ENCODE data around the gene HMGN5. TPM values are rescaled to one million over a fixed set of nuclear protein-coding genes. Genes with fewer than 3 reads are reported as not detected.

Gene HMGN5
- total RNA-seq, 4 donors from 2014 or later, result 0.50 to 9.3 (median 2.3) TPM

DNA sequence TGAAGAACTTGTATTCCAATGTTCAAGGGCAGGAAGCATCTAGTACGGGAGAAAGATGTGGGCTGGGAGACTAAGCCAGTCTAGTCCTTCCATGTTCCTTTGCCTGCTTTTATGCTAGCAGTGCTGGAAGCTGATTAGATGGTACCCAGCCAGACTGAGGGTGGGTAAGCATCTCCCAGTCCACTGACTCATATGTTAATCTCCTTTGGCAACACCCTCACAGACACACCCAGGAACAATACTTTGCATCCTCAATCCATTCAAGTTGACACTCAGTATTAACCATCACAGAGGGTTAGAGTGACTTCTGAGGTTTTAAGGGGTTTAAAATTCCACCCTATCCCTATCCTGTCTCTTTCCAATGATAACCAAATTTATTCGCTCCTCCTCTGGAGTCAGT is 6.5 kb downstream of the HMGN5 start:
- intact Hi-C loops (cut with DNase I), result no loop called here
- DNase-seq, result no peak
- Histone ChIP-seq H3K27ac (no peak overlapping the region), H3K27me3 (no peaks in the 10 kb centered on the region), H3K4me3 (no peak overlapping the region), H3K9me3 (no peaks in the 10 kb centered on the region), H3K4me1 (no peaks in the 10 kb centered on the region), H3K36me3 (no peaks in the 10 kb centered on the region)
- 75 to 100% methylated on average over 1 to 2 of the region's 2 CpGs for WGBS, 2 donors
- TF ChIP-seq POLR2A (IDR thresholded peaks at IDR 0.05), result no peak
- TF ChIP-seq, protein P1, sequence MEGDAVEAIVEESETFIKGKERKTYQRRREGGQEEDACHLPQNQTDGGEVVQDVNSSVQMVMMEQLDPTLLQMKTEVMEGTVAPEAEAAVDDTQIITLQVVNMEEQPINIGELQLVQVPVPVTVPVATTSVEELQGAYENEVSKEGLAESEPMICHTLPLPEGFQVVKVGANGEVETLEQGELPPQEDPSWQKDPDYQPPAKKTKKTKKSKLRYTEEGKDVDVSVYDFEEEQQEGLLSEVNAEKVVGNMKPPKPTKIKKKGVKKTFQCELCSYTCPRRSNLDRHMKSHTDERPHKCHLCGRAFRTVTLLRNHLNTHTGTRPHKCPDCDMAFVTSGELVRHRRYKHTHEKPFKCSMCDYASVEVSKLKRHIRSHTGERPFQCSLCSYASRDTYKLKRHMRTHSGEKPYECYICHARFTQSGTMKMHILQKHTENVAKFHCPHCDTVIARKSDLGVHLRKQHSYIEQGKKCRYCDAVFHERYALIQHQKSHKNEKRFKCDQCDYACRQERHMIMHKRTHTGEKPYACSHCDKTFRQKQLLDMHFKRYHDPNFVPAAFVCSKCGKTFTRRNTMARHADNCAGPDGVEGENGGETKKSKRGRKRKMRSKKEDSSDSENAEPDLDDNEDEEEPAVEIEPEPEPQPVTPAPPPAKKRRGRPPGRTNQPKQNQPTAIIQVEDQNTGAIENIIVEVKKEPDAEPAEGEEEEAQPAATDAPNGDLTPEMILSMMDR (IDR thresholded peaks at IDR 0.05), result no peak

DNA sequence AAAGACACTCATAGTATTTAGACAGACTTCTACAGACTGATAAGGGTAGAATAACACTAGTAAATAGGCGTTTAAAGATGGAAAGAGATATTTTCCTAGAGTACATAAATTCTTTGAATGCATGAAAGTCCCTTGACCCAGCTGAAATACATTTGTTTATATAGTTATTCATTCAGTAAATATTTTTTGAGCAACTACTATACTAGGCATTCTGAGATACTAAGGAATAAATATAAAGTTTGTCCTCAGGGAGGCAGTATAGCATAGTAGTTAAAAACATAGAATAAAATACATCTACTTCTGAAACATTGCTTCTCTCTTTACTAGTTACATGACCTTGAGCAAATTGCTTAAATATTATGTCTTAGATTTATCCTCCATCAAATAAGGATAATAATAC is 27.4 kb downstream of the HMGN5 start:
- H3K4me1 ChIP-seq, result no peaks in the 10 kb centered on the region
- DNase-seq, result no peak
- H3K9me3 ChIP-seq, result no peaks in the 10 kb centered on the region
- TF ChIP-seq POLR2A (IDR thresholded peaks at IDR 0.05), result no peak
- TF ChIP-seq, protein P1 (IDR thresholded peaks at IDR 0.05), result peak in 2 of 6 experiments; percentile 34 to 43
- intact Hi-C loops (cut with DNase I), result loop anchor here (10.0 kb wide), 1 partner anchor 201 kb away; no protein-coding TSS in a partner anchor
- no peak overlapping the region for H3K4me3 ChIP-seq
- H3K27me3 ChIP-seq, result no peaks in the 10 kb centered on the region
- no peaks in the 10 kb centered on the region for H3K36me3 ChIP-seq
- WGBS, 2 donors, result 26 to 42% methylated on average over 1 of the region's 1 CpG
- H3K27ac ChIP-seq, result no peak overlapping the region

DNA sequence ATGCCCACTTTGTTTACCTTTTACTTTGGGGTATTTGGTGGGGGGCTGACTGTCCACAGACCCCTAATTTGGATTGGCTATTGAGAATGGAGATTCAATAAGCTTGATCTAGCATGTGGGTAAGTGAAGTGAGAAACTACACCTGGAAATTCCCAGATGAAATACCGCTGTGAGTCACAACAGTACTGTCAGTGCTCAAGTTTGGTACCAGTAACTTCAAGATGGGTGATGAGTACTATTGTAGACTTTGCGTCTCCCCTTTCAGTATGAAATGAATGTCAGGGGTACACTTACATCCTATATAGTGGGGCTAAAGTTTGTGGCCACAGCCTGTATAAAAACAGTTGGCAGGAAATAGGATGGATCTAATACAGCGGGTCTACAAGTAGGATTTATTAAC is 33.3 kb downstream of the HMGN5 start:
- 70 to 85% methylated on average over 3 of the region's 3 CpGs for WGBS, 2 donors
- no peaks in the 10 kb centered on the region for H3K36me3 ChIP-seq
- no peak for DNase-seq

DNA sequence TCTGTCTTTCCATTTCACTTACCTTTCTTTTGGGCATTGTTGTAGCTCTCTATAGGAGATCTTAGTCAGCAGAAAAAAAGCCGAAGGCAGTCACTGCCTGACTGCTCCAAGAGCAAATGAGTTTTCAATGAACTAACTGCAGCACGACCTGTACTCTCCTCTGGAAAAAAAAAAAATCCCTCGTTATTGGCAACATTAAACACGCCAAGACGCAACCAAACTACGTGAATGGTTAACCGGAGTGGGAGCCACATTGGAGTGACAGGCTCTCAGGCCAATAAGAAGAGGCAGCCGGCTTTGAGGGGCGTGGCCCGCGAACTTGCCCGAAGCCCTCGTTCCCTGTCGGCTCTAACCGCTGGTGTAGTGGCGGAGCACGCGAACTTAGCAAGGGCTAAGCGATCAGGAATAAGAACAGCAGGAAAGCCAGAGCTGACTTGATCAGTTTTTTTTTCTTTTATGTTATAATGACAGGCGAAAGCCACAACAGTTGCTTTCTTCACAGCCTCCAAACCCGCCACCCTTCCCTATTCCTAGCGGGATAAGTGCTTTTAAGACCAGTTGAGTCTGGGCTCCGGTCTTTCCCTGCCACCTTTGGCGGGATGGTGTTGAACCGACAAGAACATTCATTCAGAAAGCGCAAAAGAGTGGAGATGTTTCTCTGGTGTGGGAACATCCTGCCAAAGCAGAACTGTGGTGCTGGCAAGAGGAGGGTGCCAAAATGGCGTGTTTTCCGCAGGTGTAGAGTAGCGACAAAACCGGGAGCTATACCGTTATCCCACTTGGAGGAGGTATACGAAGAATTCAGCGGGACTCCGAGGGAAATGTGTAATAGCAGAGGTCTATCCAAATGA is 80.0 kb downstream of the HMGN5 start:
- Histone ChIP-seq H3K36me3 (no peaks in the 10 kb centered on the region), H3K4me3 (peak overlapping the region; percentile 41 to 66 (median 56)), H3K27me3 (no peaks in the 10 kb centered on the region), H3K9me3 (no peaks in the 10 kb centered on the region), H3K4me1 (peaks cover 0 to 13% (median 0%) of the 10 kb centered on the region in 3 donors), H3K27ac (peak overlapping the region; percentile 49 to 82 (median 68))
- peak; percentile 30 for DNase-seq
- intact Hi-C loops (cut with DNase I), result no loop called here
- WGBS, 2 donors, result 0 to 29% methylated on average over 13 to 33 of the region's 34 CpGs
- TF ChIP-seq POLR2A (IDR thresholded peaks at IDR 0.05), result peak in 1 of 4 donors; percentile 34
- TF ChIP-seq, protein P1 (IDR thresholded peaks at IDR 0.05), result no peak

More for the DNA sequence above, 33.3 kb downstream of the HMGN5 start:
- TF ChIP-seq, protein P1 (IDR thresholded peaks at IDR 0.05), result no peak
- TF ChIP-seq POLR2A (IDR thresholded peaks at IDR 0.05), result no peak
- Histone ChIP-seq H3K9me3 (no peaks in the 10 kb centered on the region), H3K27me3 (no peaks in the 10 kb centered on the region), H3K4me1 (no peaks in the 10 kb centered on the region), H3K27ac (no peak overlapping the region), H3K4me3 (no peak overlapping the region)
- intact Hi-C loops (cut with DNase I), result no loop called here

DNA sequence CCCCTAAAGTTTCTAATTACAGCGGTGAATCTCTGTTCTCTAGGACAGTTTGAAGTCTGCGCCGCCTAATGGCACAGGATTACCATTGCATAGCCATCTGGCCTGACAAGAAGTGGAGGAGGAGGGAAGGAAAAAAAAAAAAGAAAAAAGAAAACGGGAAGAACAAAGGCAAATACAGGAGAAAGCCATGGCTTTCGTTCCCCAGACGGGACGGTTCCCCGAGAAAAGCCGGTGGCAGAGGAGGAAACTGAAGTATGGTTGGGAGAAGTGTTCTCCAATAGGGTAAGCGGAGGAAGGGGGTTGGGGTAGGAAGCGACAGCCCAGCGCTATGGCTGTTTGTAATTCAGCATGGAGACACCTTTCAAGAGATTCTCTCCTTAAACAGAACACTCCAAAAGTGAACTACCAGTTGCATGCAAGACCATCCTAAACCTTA is 80.8 kb downstream of the HMGN5 start:
- H3K27me3 ChIP-seq, result no peaks in the 10 kb centered on the region
- peaks cover 0 to 13% (median 0%) of the 10 kb centered on the region in 3 donors for H3K4me1 ChIP-seq
- no peak for DNase-seq
- intact Hi-C loops (cut with DNase I), result no loop called here
- peak overlapping the region; percentile 41 to 66 (median 56) for H3K4me3 ChIP-seq
- TF ChIP-seq POLR2A (IDR thresholded peaks at IDR 0.05), result no peak
- TF ChIP-seq, protein P1 (IDR thresholded peaks at IDR 0.05), result peak in 4 of 6 experiments; percentile 28 to 46 (median 36)
- no peaks in the 10 kb centered on the region for H3K9me3 ChIP-seq
- WGBS, 2 donors, result 2 to 23% methylated on average over 11 to 12 of the region's 12 CpGs
- H3K27ac ChIP-seq, result peak overlapping the region; percentile 49 to 82 (median 68)
- no peaks in the 10 kb centered on the region for H3K36me3 ChIP-seq

Measured in esophagus squamous epithelium (tissue), 5 donors.